Loucy (cell line): ENCODE measurements around the gene TRUB2.
A peak's percentile ranks its signal among the peaks of the same experiment; 100 is the strongest.

Experiments used
- H2AFZ ChIP-seq: fragments of 200-600 bp; sonication (generic); 2 replicates; pipeline ENCODE4 v1.6.0; 2016; ENCODE audit warnings: antibody characterized with exemption, mild to moderate bottlenecking, low read length, moderate library complexity
- H3F3A ChIP-seq: fragments of 200-600 bp; 2 replicates; pipeline ENCODE4 v1.6.0; 2016; ENCODE audit warnings: antibody characterized with exemption, low read depth, mild to moderate bottlenecking
- H3K27me3 ChIP-seq: fragments of 200-600 bp; sonication (generic); 2 replicates; pipeline ENCODE4 v1.6.1; 2014; ENCODE audit warnings: low read length, mild to moderate bottlenecking; ENCODE audit not compliant: insufficient read depth, poor library complexity, severe bottlenecking
- H3K36me3 ChIP-seq: fragments of 200-600 bp; sonication (generic); 2 replicates; pipeline ENCODE4 v1.6.1; 2016; ENCODE audit warnings: low read length; ENCODE audit not compliant: insufficient read depth
- H3K4me1 ChIP-seq: fragments of 200-600 bp; sonication (generic); 2 replicates; pipeline ENCODE4 v1.5.1; 2014; ENCODE audit warnings: low read length, mild to moderate bottlenecking; ENCODE audit not compliant: insufficient read depth, poor library complexity, severe bottlenecking
- H3K4me2 ChIP-seq: fragments of 200-600 bp; sonication (generic); 2 replicates; pipeline ENCODE4 v1.6.0; 2014; ENCODE audit warnings: antibody characterized with exemption, low read length, low read depth, mild to moderate bottlenecking; ENCODE audit not compliant: poor library complexity, severe bottlenecking
- H3K4me3 ChIP-seq: fragments of 200-600 bp; sonication (generic); 2 replicates; pipeline ENCODE4 v1.5.1; 2014; ENCODE audit warnings: low read length, mild to moderate bottlenecking, mixed read lengths; ENCODE audit not compliant: poor library complexity, severe bottlenecking
- H3K79me2 ChIP-seq: fragments of 200-600 bp; sonication (generic); 2 replicates; pipeline ENCODE4 v1.6.1; 2014; ENCODE audit warnings: low read length; ENCODE audit not compliant: insufficient read depth
- H3K9ac ChIP-seq: fragments of 200-600 bp; sonication (generic); 2 replicates; pipeline ENCODE4 v1.6.0; 2014; ENCODE audit warnings: mild to moderate bottlenecking, low read depth, low read length, moderate library complexity; ENCODE audit not compliant: poor library complexity, severe bottlenecking
- H3K9me2 ChIP-seq: fragments of 200-600 bp; sonication (generic); replicated peaks from 2 replicates; pipeline ENCODE4 v1.6.1; 2016; ENCODE audit warnings: low read depth, low read length, mixed read lengths
- H3K9me3 ChIP-seq: fragments of 200-600 bp; sonication (generic); 2 replicates; pipeline ENCODE4 v1.6.1; 2014; ENCODE audit warnings: mild to moderate bottlenecking, antibody characterized with exemption, low read length, low read depth; ENCODE audit not compliant: insufficient read depth
- H4K20me1 ChIP-seq: fragments of 200-600 bp; sonication (generic); 2 replicates; pipeline ENCODE4 v1.6.0; 2014; ENCODE audit warnings: antibody characterized with exemption, low read length, mild to moderate bottlenecking; ENCODE audit not compliant: insufficient read depth, poor library complexity, severe bottlenecking
- EZH2phosphoT487 ChIP-seq: fragments of 200-600 bp; IDR thresholded peaks from 2 replicates; pipeline ENCODE4 v1.6.1; 2018; ENCODE audit warnings: antibody characterized with exemption, mild to moderate bottlenecking, moderate library complexity, borderline replicate concordance
- TF ChIP-seq, protein P1 (sequence below): fragments of 200-600 bp; sonication (generic); conservative IDR thresholded peaks from 2 replicates; pipeline ENCODE4 v1.5.1; 2014; ENCODE audit warnings: mild to moderate bottlenecking, antibody characterized with exemption, low read length

The TRUB2 gene

DNA sequence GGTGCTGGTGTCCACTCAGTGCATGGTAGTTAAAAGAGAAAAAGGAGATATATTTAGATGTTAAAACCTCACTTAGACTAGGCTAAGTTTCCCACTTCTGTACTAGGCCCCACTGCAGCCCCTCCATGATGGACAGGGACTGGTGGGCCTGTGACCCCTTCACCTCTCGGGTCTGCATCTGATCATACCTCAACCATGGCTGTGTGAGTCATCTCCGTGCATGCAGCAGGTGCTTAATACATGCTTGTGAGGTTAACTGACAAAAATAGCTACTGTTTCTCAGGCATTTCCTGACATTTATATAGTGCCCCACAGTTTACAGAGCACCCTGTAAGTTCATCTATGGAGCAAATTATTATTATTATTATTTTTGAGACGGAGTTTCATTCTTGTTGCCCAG is 40.5 kb upstream of the TRUB2 start:
- Histone ChIP-seq H3K4me3 (no peak overlapping the region), H3K9me3 (no peaks in the 10 kb centered on the region), H3F3A (no peaks in the 10 kb centered on the region), H3K27me3 (no peaks in the 10 kb centered on the region), H3K4me2 (no peak overlapping the region), H3K4me1 (no peaks in the 10 kb centered on the region), H3K9ac (no peak overlapping the region), H3K36me3 (no peaks in the 10 kb centered on the region), H4K20me1 (no peaks in the 10 kb centered on the region), H3K79me2 (no peaks in the 10 kb centered on the region), H2AFZ (no peak overlapping the region), H3K9me2 (no peaks in the 10 kb centered on the region)
- TF ChIP-seq EZH2phosphoT487 = no peak
- TF ChIP-seq, protein P1, sequence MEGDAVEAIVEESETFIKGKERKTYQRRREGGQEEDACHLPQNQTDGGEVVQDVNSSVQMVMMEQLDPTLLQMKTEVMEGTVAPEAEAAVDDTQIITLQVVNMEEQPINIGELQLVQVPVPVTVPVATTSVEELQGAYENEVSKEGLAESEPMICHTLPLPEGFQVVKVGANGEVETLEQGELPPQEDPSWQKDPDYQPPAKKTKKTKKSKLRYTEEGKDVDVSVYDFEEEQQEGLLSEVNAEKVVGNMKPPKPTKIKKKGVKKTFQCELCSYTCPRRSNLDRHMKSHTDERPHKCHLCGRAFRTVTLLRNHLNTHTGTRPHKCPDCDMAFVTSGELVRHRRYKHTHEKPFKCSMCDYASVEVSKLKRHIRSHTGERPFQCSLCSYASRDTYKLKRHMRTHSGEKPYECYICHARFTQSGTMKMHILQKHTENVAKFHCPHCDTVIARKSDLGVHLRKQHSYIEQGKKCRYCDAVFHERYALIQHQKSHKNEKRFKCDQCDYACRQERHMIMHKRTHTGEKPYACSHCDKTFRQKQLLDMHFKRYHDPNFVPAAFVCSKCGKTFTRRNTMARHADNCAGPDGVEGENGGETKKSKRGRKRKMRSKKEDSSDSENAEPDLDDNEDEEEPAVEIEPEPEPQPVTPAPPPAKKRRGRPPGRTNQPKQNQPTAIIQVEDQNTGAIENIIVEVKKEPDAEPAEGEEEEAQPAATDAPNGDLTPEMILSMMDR = no peak

DNA sequence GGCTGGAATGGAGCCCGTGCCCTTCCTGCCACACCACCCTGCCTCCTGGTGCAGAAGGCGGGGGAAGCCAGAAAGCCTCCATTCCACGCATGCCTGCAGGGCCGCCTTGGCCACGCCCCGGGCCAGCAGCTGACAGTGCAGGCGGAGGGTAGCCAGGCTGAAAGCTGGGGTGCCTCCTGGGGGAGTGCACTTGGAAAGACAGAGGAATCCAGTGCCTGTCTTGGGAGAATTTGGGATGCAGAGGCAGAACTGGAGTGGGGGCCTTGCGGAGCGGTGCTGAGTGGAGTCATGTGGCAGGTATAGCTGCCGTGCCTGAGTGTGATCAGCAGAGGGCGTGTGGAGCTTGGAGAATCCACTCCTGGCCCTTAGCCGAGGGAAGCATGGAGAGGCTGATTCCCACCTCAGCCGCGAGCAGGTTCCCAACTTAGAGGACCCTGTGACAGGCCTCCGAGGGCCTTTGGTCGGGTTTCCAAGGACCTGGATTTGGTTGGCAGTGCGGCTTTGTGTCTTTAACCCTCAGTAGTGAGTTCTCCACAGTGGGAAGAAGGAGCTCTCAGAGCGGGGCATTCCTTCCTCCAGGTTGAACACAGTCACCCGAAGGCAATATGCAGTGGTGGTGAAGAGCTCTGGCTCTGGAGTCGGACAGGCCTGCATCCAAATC is 39.9 kb upstream of the TRUB2 start:
- TF ChIP-seq, protein P1 = peak; percentile 81
- no peak for TF ChIP-seq EZH2phosphoT487
- Histone ChIP-seq H3K4me3 (no peak overlapping the region), H2AFZ (no peak overlapping the region), H3F3A (no peaks in the 10 kb centered on the region), H3K4me1 (no peaks in the 10 kb centered on the region), H4K20me1 (no peaks in the 10 kb centered on the region), H3K4me2 (no peak overlapping the region), H3K9me3 (no peaks in the 10 kb centered on the region), H3K27me3 (no peaks in the 10 kb centered on the region), H3K79me2 (no peaks in the 10 kb centered on the region), H3K9me2 (no peaks in the 10 kb centered on the region), H3K36me3 (no peaks in the 10 kb centered on the region), H3K9ac (no peak overlapping the region)

DNA sequence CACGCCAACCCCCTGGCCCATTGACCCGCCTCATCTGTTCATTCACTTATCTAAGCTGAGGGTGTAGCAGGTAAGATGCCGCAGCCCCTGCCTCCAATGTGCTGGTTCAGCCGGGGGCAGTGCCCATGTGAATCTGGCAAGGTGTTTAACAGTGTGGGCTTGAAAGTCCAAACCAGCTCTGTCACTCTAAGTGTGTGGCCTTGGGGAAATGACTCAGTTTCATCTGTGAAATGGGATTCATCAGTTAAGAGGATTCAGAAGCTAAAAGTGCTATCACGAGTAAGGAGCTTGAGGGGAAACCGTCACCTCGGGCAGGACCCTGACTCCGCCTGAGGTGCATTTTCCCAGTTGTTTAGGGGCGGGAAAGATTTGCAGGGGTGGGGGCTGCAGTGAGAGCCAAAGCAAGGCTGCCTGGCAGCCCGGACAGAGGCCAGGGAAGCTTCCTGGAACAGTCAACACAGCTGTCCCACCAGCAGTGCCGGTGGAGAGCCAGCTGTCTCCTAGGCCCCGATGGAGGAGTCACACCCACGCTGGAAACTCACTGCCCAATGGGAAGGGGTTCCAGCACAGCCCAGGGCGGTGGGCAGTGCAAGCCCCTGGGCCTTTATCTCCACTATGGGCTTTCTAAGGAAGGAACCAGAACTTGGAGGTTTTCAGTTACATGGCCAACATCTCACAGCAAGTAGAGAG is 39.2 kb upstream of the TRUB2 start:
- TF ChIP-seq, protein P1 = no peak
- TF ChIP-seq EZH2phosphoT487 = no peak
- no peaks in the 10 kb centered on the region for H3K79me2 ChIP-seq
- H3K9me2 ChIP-seq = no peaks in the 10 kb centered on the region
- no peak overlapping the region for H3K9ac ChIP-seq
- H3F3A ChIP-seq = no peaks in the 10 kb centered on the region
- no peaks in the 10 kb centered on the region for H3K27me3 ChIP-seq
- H3K4me1 ChIP-seq = no peaks in the 10 kb centered on the region
- H3K9me3 ChIP-seq = no peaks in the 10 kb centered on the region
- H3K4me2 ChIP-seq = no peak overlapping the region
- H3K4me3 ChIP-seq = no peak overlapping the region
- no peaks in the 10 kb centered on the region for H3K36me3 ChIP-seq
- no peak overlapping the region for H2AFZ ChIP-seq
- no peaks in the 10 kb centered on the region for H4K20me1 ChIP-seq
